ENCODE measurements around the gene PCDHGB1. TPM values are rescaled to one million over a fixed set of nuclear protein-coding genes. Genes with fewer than 3 reads are reported as not detected.
A peak's percentile ranks its signal among the peaks of the same experiment; 100 is the strongest.
"Not testable (repeated sequence)": the region's sequence is repeated elsewhere in the genome, so short reads cannot be mapped to it uniquely, and the experiment has no call there.

Gene PCDHGB1
- total RNA-seq, 1 donor = 3.3 TPM

DNA sequence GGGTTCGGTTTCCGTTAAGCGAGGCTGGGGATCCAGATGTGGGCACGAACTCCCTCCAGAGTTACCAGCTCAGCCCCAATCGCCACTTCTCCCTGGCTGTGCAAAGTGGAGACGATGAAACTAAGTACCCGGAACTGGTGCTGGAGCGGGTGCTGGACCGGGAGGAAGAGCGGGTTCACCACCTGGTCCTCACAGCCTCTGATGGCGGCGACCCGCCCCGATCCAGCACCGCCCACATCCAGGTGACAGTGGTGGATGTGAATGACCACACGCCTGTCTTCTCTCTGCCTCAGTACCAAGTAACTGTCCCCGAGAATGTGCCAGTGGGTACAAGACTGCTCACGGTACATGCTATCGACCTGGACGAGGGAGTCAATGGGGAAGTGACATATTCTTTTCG lies 33.4 kb downstream of the PCDHGB1 start:
- H3K4me2 ChIP-seq (ENCODE audit: insufficient read depth, low read length) = peak overlapping the region; percentile 77
- H3K9me3 ChIP-seq (ENCODE audit: low read depth, low read length) = peaks cover 2% of the 10 kb centered on the region
- no peaks in the 10 kb centered on the region for H3K79me2 ChIP-seq (ENCODE audit: insufficient read depth, low read length)
- H3K36me3 ChIP-seq (ENCODE audit: insufficient read depth, low read length) = no peaks in the 10 kb centered on the region
- DNase-seq (ENCODE audit: insufficient read length, low spot score, missing footprints) = no peak
- TF ChIP-seq, protein P1, sequence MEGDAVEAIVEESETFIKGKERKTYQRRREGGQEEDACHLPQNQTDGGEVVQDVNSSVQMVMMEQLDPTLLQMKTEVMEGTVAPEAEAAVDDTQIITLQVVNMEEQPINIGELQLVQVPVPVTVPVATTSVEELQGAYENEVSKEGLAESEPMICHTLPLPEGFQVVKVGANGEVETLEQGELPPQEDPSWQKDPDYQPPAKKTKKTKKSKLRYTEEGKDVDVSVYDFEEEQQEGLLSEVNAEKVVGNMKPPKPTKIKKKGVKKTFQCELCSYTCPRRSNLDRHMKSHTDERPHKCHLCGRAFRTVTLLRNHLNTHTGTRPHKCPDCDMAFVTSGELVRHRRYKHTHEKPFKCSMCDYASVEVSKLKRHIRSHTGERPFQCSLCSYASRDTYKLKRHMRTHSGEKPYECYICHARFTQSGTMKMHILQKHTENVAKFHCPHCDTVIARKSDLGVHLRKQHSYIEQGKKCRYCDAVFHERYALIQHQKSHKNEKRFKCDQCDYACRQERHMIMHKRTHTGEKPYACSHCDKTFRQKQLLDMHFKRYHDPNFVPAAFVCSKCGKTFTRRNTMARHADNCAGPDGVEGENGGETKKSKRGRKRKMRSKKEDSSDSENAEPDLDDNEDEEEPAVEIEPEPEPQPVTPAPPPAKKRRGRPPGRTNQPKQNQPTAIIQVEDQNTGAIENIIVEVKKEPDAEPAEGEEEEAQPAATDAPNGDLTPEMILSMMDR (IDR thresholded peaks at IDR 0.05; ENCODE audit: extremely low read depth, low read depth, low read length) = no peak
- H3K4me1 ChIP-seq (ENCODE audit: insufficient read depth, low read length) = no peaks in the 10 kb centered on the region
- no peaks in the 10 kb centered on the region for H3K27me3 ChIP-seq (ENCODE audit: insufficient read depth, low read length)
- no peaks in the 10 kb centered on the region for H4K20me1 ChIP-seq (ENCODE audit: insufficient read depth, low read length)
- peak overlapping the region; percentile 71 for H3K4me3 ChIP-seq (ENCODE audit: insufficient read depth, low read length)
- peak overlapping the region; percentile 58 for H2AFZ ChIP-seq (ENCODE audit: low read length)
- H3K27ac ChIP-seq (ENCODE audit: low read depth, low read length) = no peak overlapping the region

DNA sequence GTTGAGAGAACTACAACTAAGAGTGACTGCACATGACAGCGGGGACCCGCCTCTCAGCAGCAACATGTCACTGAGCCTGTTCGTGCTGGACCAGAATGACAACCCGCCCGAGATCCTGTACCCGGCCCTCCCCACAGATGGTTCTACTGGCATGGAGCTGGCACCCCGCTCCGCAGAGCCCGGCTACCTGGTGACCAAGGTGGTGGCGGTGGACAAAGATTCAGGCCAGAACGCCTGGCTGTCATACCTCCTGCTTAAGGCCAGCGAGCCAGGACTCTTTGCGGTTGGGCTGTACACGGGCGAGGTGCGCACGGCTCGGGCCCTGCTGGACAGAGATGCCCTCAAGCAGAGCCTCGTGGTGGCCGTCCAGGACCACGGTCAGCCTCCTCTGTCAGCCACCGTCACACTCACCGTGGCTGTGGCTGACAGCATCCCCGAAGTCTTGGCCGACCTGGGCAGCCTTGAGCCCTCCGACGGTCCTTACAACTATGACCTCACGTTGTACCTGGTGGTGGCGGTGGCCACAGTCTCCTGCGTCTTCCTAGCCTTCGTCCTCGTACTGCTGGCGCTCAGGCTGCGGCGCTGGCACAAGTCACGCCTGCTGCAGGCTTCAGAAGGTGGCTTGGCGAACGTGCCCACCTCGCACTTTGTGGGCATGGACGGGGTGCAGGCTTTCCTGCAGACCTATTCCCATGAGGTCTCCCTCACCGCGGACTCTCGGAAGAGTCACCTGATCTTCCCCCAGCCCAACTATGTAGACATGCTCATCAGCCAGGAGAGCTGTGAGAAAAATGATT lies 34.8 kb downstream of the PCDHGB1 start:
- no peaks in the 10 kb centered on the region for H3K36me3 ChIP-seq (ENCODE audit: insufficient read depth, low read length)
- no peak overlapping the region for H3K27ac ChIP-seq (ENCODE audit: low read depth, low read length)
- no peaks in the 10 kb centered on the region for H3K79me2 ChIP-seq (ENCODE audit: insufficient read depth, low read length)
- H3K4me1 ChIP-seq (ENCODE audit: insufficient read depth, low read length) = no peaks in the 10 kb centered on the region
- DNase-seq (ENCODE audit: insufficient read length, low spot score, missing footprints) = no peak
- no peak overlapping the region for H3K4me2 ChIP-seq (ENCODE audit: insufficient read depth, low read length)
- TF ChIP-seq, protein P1 (IDR thresholded peaks at IDR 0.05; ENCODE audit: extremely low read depth, low read depth, low read length) = no peak
- H3K4me3 ChIP-seq (ENCODE audit: insufficient read depth, low read length) = no peak overlapping the region
- no peaks in the 10 kb centered on the region for H3K27me3 ChIP-seq (ENCODE audit: insufficient read depth, low read length)
- H4K20me1 ChIP-seq (ENCODE audit: insufficient read depth, low read length) = no peaks in the 10 kb centered on the region
- H2AFZ ChIP-seq (ENCODE audit: low read length) = no peak overlapping the region
- H3K9me3 ChIP-seq (ENCODE audit: low read depth, low read length) = peaks cover 10% of the 10 kb centered on the region

DNA sequence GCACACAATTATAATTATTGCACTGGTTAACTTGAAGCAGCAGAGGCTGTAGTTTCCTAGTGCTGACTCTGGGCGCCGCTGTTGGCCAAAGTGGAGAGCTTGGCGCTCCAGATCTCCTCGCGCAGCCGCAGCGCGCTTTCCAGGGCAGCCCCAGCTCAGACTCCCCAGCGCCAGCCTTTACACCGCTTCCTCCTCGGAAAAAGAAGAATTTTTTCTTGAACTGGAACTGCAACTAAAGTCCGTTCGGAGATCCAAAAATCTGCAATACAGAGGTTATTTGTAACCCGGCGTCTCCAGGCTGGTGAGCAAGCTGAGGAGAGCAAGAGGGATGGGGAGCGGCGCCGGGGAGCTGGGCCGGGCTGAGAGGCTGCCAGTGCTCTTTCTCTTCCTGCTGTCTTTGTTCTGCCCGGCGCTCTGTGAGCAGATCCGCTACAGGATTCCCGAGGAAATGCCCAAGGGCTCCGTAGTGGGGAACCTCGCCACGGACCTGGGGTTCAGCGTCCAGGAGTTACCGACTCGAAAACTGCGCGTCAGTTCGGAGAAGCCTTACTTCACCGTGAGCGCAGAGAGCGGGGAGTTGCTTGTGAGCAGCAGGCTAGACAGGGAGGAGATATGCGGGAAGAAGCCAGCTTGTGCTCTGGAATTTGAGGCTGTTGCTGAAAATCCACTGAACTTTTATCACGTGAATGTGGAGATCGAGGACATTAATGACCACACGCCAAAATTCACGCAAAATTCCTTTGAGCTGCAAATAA lies 37.8 kb downstream of the PCDHGB1 start, which contains the start of gene PCDHGB4:
PCDHGB4 (plus strand) TSS at position 142 of the 755 bp plus-strand sequence; CDS start at position 329, 187 bp downstream.
- Histone ChIP-seq H2AFZ (ENCODE audit: low read length) (peak within 1 kb of the TSS; percentile 25), H3K9me3 (ENCODE audit: low read depth, low read length) (peaks cover 12% of the 10 kb centered on the region), H3K4me2 (ENCODE audit: insufficient read depth, low read length) (peak within 1 kb of the TSS; percentile 37), H3K4me3 (ENCODE audit: insufficient read depth, low read length) (peak within 1 kb of the TSS; percentile 69)
- H3K27me3 ChIP-seq (ENCODE audit: insufficient read depth, low read length); H3K79me2 ChIP-seq (ENCODE audit: insufficient read depth, low read length); H3K4me1 ChIP-seq (ENCODE audit: insufficient read depth, low read length); H3K27ac ChIP-seq (ENCODE audit: low read depth, low read length); H4K20me1 ChIP-seq (ENCODE audit: insufficient read depth, low read length); DNase-seq (ENCODE audit: insufficient read length, low spot score, missing footprints); H3K36me3 ChIP-seq (ENCODE audit: insufficient read depth, low read length): not testable (repeated sequence)
- TF ChIP-seq, protein P1 (IDR thresholded peaks at IDR 0.05; ENCODE audit: extremely low read depth, low read depth, low read length) = peak; percentile 57

DNA sequence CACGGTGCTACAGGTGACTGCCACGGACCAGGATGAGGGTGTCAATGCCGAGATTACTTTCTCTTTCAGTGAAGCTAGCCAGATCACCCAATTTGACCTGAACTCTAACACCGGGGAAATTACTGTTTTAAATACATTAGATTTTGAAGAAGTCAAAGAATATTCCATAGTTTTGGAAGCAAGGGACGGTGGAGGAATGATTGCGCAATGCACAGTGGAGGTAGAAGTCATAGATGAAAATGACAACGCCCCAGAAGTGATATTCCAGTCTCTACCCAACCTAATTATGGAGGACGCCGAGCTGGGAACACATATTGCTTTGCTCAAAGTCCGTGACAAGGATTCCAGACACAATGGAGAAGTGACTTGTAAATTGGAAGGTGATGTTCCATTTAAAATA lies 38.8 kb downstream of the PCDHGB1 start:
- H3K27ac ChIP-seq (ENCODE audit: low read depth, low read length) = no peak overlapping the region
- peaks cover 18% of the 10 kb centered on the region for H3K9me3 ChIP-seq (ENCODE audit: low read depth, low read length)
- peak overlapping the region; percentile 20 for H3K4me2 ChIP-seq (ENCODE audit: insufficient read depth, low read length)
- TF ChIP-seq, protein P1 (IDR thresholded peaks at IDR 0.05; ENCODE audit: extremely low read depth, low read depth, low read length) = no peak
- H4K20me1 ChIP-seq (ENCODE audit: insufficient read depth, low read length) = no peaks in the 10 kb centered on the region
- H3K79me2 ChIP-seq (ENCODE audit: insufficient read depth, low read length) = no peaks in the 10 kb centered on the region
- no peaks in the 10 kb centered on the region for H3K27me3 ChIP-seq (ENCODE audit: insufficient read depth, low read length)
- peaks cover 4% of the 10 kb centered on the region for H3K36me3 ChIP-seq (ENCODE audit: insufficient read depth, low read length)
- no peak for DNase-seq (ENCODE audit: insufficient read length, low spot score, missing footprints)
- H3K4me3 ChIP-seq (ENCODE audit: insufficient read depth, low read length) = peak overlapping the region; percentile 47
- no peak overlapping the region for H2AFZ ChIP-seq (ENCODE audit: low read length)
- no peaks in the 10 kb centered on the region for H3K4me1 ChIP-seq (ENCODE audit: insufficient read depth, low read length)
